ENCODE results near the gene SH3TC1. TPM values are rescaled to one million over a fixed set of nuclear protein-coding genes. Genes with fewer than 3 reads are reported as not detected.
A peak's percentile ranks its signal among the peaks of the same experiment; 100 is the strongest.

SH3TC1 gene
- polyA plus RNA-seq, 3 donors = 36.9 to 85.7 (median 41.9) TPM

- peak overlapping the region; percentile 93 for H3K4me2 ChIP-seq (replicated peaks; ENCODE audit: extremely low read depth, low read length, poor library complexity, severe bottlenecking)
- Mint-ChIP-seq H3K4me3 (peak overlapping the region; percentile 95 to 96), H3K36me3 (peaks cover 37 to 50% of the 10 kb centered on the region in 2 donors), H3K4me1 (peaks cover 81% of the 10 kb centered on the region), H3K9me3 (peaks cover 0 to 2% (median 0%) of the 10 kb centered on the region in 7 donors), H3K27ac (peak overlapping the region in 6 of 7 donors; percentile 95 to 99 (median 98)), H3K27me3 (ENCODE audit: low read depth in 3 of 3) (peaks cover 0 to 3% (median 0%) of the 10 kb centered on the region in 3 donors)
- TF ChIP-seq CTCF (IDR thresholded peaks at IDR 0.05) = no peak
- no peaks in the 10 kb centered on the region for H3K9me3 ChIP-seq (replicated peaks in 1 of 2; ENCODE audit: control insufficient read depth in 1 of 2, insufficient read depth in 1 of 2, low read length in 2 of 2)
- peaks cover 0 to 22% of the 10 kb centered on the region in 2 donors for H3K36me3 ChIP-seq (replicated peaks in 1 of 2; ENCODE audit: control insufficient read depth in 1 of 2, insufficient read depth in 2 of 2, low read length in 2 of 2)
- peaks cover 89 to 97% of the 10 kb centered on the region in 2 donors for H3K4me1 ChIP-seq (ENCODE audit: control insufficient read depth in 1 of 2, insufficient read depth in 2 of 2, low read length in 2 of 2)
- H3K27me3 ChIP-seq (ENCODE audit: control insufficient read depth in 2 of 2, insufficient read depth in 2 of 2, low read length in 2 of 2) = no peaks in the 10 kb centered on the region
- H2AFZ ChIP-seq (ENCODE audit: insufficient read depth, low read depth, low read length, poor library complexity, severe bottlenecking) = no peak overlapping the region
- WGBS (ENCODE audit: insufficient coverage) = 29% methylated on average over 10 of the region's 21 CpGs
- H3K9ac ChIP-seq (ENCODE audit: insufficient read depth, low read length, poor library complexity, severe bottlenecking) = peak overlapping the region; percentile 44
- peak; percentile 25 to 47 (median 28) for DNase-seq
- peaks cover 78% of the 10 kb centered on the region for H3K79me2 ChIP-seq (ENCODE audit: insufficient read depth, low read length)
- peaks cover 71% of the 10 kb centered on the region for H4K20me1 ChIP-seq (ENCODE audit: insufficient read depth, low read length)
- peak overlapping the region; percentile 96 to 97 for H3K27ac ChIP-seq (ENCODE audit: low read depth in 1 of 2, low read length in 2 of 2)
- peak overlapping the region; percentile 56 to 94 (median 89) for H3K4me3 ChIP-seq (replicated peaks in 1 of 3; ENCODE audit: low read depth in 2 of 3, low read length in 3 of 3)
- intact Hi-C loops (cut with micrococcal nuclease) = no loop called here
Observed at GRCh38 chr4:8202108-8203051, 3.3 kb downstream of the SH3TC1 start.

DNA sequence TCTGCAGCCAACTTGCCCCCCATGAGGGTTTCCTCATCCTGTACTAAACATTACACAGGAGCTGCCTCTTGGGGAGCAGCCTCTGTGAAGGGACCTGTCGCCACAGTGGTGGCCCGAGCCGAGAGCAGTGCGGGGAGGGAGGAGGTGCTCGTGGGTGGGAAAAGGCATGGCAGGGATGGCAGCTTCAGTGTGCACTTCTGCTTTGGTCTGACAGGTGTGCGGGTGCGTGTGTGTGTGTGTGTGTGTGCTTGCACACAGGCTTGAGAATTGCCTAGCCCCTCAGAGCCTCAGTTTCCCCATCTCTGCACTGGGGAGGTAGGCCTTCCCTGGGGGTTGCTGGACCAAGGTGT lies 3.9 kb downstream of the SH3TC1 start:
- H3K9me3 Mint-ChIP-seq = peaks cover 0 to 2% (median 0%) of the 10 kb centered on the region in 7 donors
- intact Hi-C loops (cut with micrococcal nuclease) = no loop called here
- H2AFZ ChIP-seq (ENCODE audit: insufficient read depth, low read depth, low read length, poor library complexity, severe bottlenecking) = no peak overlapping the region
- peak overlapping the region; percentile 72 to 96 for H3K4me3 Mint-ChIP-seq
- WGBS (ENCODE audit: insufficient coverage) = 49% methylated on average over 7 of the region's 7 CpGs
- H3K4me1 ChIP-seq (ENCODE audit: control insufficient read depth in 1 of 2, insufficient read depth in 2 of 2, low read length in 2 of 2) = peaks cover 89 to 97% of the 10 kb centered on the region in 2 donors
- peaks cover 44 to 56% of the 10 kb centered on the region in 2 donors for H3K36me3 Mint-ChIP-seq
- H4K20me1 ChIP-seq (ENCODE audit: insufficient read depth, low read length) = peaks cover 78% of the 10 kb centered on the region
- no peak overlapping the region for H3K27ac Mint-ChIP-seq
- DNase-seq = no peak
- H3K27me3 ChIP-seq (ENCODE audit: control insufficient read depth in 2 of 2, insufficient read depth in 2 of 2, low read length in 2 of 2) = no peaks in the 10 kb centered on the region
- peaks cover 3 to 26% of the 10 kb centered on the region in 2 donors for H3K36me3 ChIP-seq (replicated peaks in 1 of 2; ENCODE audit: control insufficient read depth in 1 of 2, insufficient read depth in 2 of 2, low read length in 2 of 2)
- no peaks in the 10 kb centered on the region for H3K9me3 ChIP-seq (replicated peaks in 1 of 2; ENCODE audit: control insufficient read depth in 1 of 2, insufficient read depth in 1 of 2, low read length in 2 of 2)
- no peak overlapping the region for H3K9ac ChIP-seq (ENCODE audit: insufficient read depth, low read length, poor library complexity, severe bottlenecking)
- peaks cover 0 to 3% (median 0%) of the 10 kb centered on the region in 3 donors for H3K27me3 Mint-ChIP-seq (ENCODE audit: low read depth in 3 of 3)
- H3K79me2 ChIP-seq (ENCODE audit: insufficient read depth, low read length) = peaks cover 85% of the 10 kb centered on the region
- no peak overlapping the region for H3K27ac ChIP-seq (ENCODE audit: low read depth in 1 of 2, low read length in 2 of 2)
- H3K4me3 ChIP-seq (replicated peaks in 1 of 3; ENCODE audit: low read depth in 2 of 3, low read length in 3 of 3) = peak overlapping the region in 1 of 3 experiments; percentile 94
- H3K4me2 ChIP-seq (replicated peaks; ENCODE audit: extremely low read depth, low read length, poor library complexity, severe bottlenecking) = peak overlapping the region; percentile 93
- H3K4me1 Mint-ChIP-seq = peaks cover 83% of the 10 kb centered on the region
- TF ChIP-seq CTCF (IDR thresholded peaks at IDR 0.05) = no peak

Data from CD14-positive monocyte (primary cell).